Transverse colon (tissue), 4 donors: ENCODE results near the gene PSAT1.

Experiments
- CTCF ChIP-seq, 5 experiments: fragments of 200-600 bp in 3 of 5; fragments of 450-650 bp in 2 of 5; sonication (generic) in 3 of 5; IDR thresholded peaks; 1 replicate in 2 of 5; 2 replicates in 3 of 5; pipeline ENCODE4 v1.5.1; 2016 to 2017; ENCODE audit warnings: antibody characterized with exemption in 5 of 5, inconsistent platforms in 3 of 5, mild to moderate bottlenecking in 2 of 5, moderate library complexity in 1 of 5
- EP300 ChIP-seq: sonication (generic); formaldehyde crosslinking; IDR thresholded peaks from one replicate; pipeline ENCODE4 v1.6.1; 2017; ENCODE audit warnings: antibody characterized with exemption, low read depth
- POLR2A ChIP-seq: fragments of 450-650 bp; IDR thresholded peaks from one replicate; pipeline ENCODE4 v1.6.1; 2016; ENCODE audit warnings: antibody characterized with exemption, mild to moderate bottlenecking, moderate library complexity
- POLR2AphosphoS5 ChIP-seq, 3 donors: sonication (generic); formaldehyde crosslinking; IDR thresholded peaks; one replicate each; pipeline ENCODE4 v1.6.1; 2016; ENCODE audit warnings: antibody characterized with exemption in 3 of 3

GRCh38 chr9:78356634-78357033, 59.7 kb downstream of the PSAT1 start:
- TF ChIP-seq CTCF (IDR thresholded peaks at IDR 0.05), result no peak
- no peak for TF ChIP-seq POLR2A
- no peak for TF ChIP-seq POLR2AphosphoS5 (IDR thresholded peaks at IDR 0.05)
- TF ChIP-seq EP300, result no peak
